DOHH2 (cell line): Measurements from ENCODE around the gene SLC1A5.

Experiments used
- H3F3A ChIP-seq: fragments of 200-600 bp; sonication (generic), shearing (Covaris generic); 2 replicates; pipeline ENCODE4 v1.6.0; 2016; ENCODE audit warnings: antibody characterized with exemption, mild to moderate bottlenecking; ENCODE audit not compliant: control insufficient read depth, insufficient read depth
- H3K27ac ChIP-seq: fragments of 200-600 bp; sonication (generic); 2 replicates; pipeline ENCODE4 v1.5.1; 2014; ENCODE audit warnings: low read depth, mild to moderate bottlenecking, low read length, moderate library complexity
- H3K27me3 ChIP-seq: fragments of 200-600 bp; sonication (generic); 2 replicates; pipeline ENCODE4 v1.6.1; 2014; ENCODE audit warnings: mild to moderate bottlenecking, low read length, mixed read lengths; ENCODE audit not compliant: control insufficient read depth
- H3K36me3 ChIP-seq: fragments of 200-600 bp; sonication (generic); 2 replicates; pipeline ENCODE4 v1.6.1; 2014; ENCODE audit warnings: mild to moderate bottlenecking, low read length, moderate library complexity, mixed read lengths; ENCODE audit not compliant: control insufficient read depth
- H3K4me1 ChIP-seq: fragments of 200-600 bp; sonication (generic); 2 replicates; pipeline ENCODE4 v1.6.1; 2014; ENCODE audit warnings: mild to moderate bottlenecking, low read length, mixed read lengths; ENCODE audit not compliant: control insufficient read depth
- H3K4me2 ChIP-seq: fragments of 200-600 bp; sonication (generic); 2 replicates; pipeline ENCODE4 v1.6.0; 2014; ENCODE audit warnings: mild to moderate bottlenecking, low read length, moderate library complexity
- H3K4me3 ChIP-seq: fragments of 200-600 bp; sonication (generic); 2 replicates; pipeline ENCODE4 v1.5.1; 2014; ENCODE audit warnings: mild to moderate bottlenecking, low read length, mixed read lengths
- H3K79me2 ChIP-seq: fragments of 200-600 bp; sonication (generic); 2 replicates; pipeline ENCODE4 v1.6.1; 2014; ENCODE audit warnings: mild to moderate bottlenecking, low read length, mixed read lengths; ENCODE audit not compliant: control insufficient read depth
- H3K9me2 ChIP-seq: fragments of 200-600 bp; sonication (generic); replicated peaks from 2 replicates; pipeline ENCODE4 v1.6.1; 2014; ENCODE audit warnings: mild to moderate bottlenecking, low read length, mixed read lengths; ENCODE audit not compliant: control insufficient read depth
- H3K9me3 ChIP-seq: fragments of 200-600 bp; sonication (generic); 2 replicates; pipeline ENCODE4 v1.6.1; 2014; ENCODE audit warnings: antibody characterized with exemption, low read length, mixed read lengths; ENCODE audit not compliant: control insufficient read depth, insufficient read depth
- H4K20me1 ChIP-seq: fragments of 200-600 bp; sonication (generic); 2 replicates; pipeline ENCODE4 v1.6.0; 2014; ENCODE audit warnings: low read depth, mild to moderate bottlenecking, antibody characterized with exemption, low read length, moderate library complexity; ENCODE audit not compliant: control insufficient read depth, insufficient read depth
- EZH2phosphoT487 ChIP-seq: fragments of 200-600 bp; sonication (generic); IDR thresholded peaks from 2 replicates; pipeline ENCODE4 v1.6.1; 2017; ENCODE audit warnings: borderline replicate concordance, mild to moderate bottlenecking, antibody characterized with exemption, low read length, moderate library complexity, mixed read lengths
- TF ChIP-seq, protein P1 (sequence below): fragments of 200-600 bp; sonication (generic); IDR thresholded peaks from one replicate; pipeline ENCODE4 v1.5.1; 2014; ENCODE audit warnings: antibody characterized with exemption, mild to moderate bottlenecking, low read depth, low read length; ENCODE audit not compliant: poor library complexity, severe bottlenecking

The SLC1A5 gene

GRCh38 chr19:46755077-46755852 is 33.1 kb downstream of the SLC1A5 start:
- H3F3A ChIP-seq: peaks cover 4% of the 10 kb centered on the region; the same call in 1 of the 2 replicates
- H3K4me1 ChIP-seq: peaks cover 21% of the 10 kb centered on the region
- no peaks in the 10 kb centered on the region for H3K9me3 ChIP-seq
- no peak overlapping the region for H3K4me3 ChIP-seq
- H3K79me2 ChIP-seq: no peaks in the 10 kb centered on the region
- H3K4me2 ChIP-seq: no peak overlapping the region
- no peaks in the 10 kb centered on the region; the same call in 1 of the 2 replicates for H4K20me1 ChIP-seq
- H3K27ac ChIP-seq: no peak overlapping the region
- H3K36me3 ChIP-seq: peaks cover 23% of the 10 kb centered on the region
- TF ChIP-seq, protein P1, sequence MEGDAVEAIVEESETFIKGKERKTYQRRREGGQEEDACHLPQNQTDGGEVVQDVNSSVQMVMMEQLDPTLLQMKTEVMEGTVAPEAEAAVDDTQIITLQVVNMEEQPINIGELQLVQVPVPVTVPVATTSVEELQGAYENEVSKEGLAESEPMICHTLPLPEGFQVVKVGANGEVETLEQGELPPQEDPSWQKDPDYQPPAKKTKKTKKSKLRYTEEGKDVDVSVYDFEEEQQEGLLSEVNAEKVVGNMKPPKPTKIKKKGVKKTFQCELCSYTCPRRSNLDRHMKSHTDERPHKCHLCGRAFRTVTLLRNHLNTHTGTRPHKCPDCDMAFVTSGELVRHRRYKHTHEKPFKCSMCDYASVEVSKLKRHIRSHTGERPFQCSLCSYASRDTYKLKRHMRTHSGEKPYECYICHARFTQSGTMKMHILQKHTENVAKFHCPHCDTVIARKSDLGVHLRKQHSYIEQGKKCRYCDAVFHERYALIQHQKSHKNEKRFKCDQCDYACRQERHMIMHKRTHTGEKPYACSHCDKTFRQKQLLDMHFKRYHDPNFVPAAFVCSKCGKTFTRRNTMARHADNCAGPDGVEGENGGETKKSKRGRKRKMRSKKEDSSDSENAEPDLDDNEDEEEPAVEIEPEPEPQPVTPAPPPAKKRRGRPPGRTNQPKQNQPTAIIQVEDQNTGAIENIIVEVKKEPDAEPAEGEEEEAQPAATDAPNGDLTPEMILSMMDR: no peak
- no peak for TF ChIP-seq EZH2phosphoT487
- no peaks in the 10 kb centered on the region for H3K27me3 ChIP-seq
- no peaks in the 10 kb centered on the region for H3K9me2 ChIP-seq

DNA sequence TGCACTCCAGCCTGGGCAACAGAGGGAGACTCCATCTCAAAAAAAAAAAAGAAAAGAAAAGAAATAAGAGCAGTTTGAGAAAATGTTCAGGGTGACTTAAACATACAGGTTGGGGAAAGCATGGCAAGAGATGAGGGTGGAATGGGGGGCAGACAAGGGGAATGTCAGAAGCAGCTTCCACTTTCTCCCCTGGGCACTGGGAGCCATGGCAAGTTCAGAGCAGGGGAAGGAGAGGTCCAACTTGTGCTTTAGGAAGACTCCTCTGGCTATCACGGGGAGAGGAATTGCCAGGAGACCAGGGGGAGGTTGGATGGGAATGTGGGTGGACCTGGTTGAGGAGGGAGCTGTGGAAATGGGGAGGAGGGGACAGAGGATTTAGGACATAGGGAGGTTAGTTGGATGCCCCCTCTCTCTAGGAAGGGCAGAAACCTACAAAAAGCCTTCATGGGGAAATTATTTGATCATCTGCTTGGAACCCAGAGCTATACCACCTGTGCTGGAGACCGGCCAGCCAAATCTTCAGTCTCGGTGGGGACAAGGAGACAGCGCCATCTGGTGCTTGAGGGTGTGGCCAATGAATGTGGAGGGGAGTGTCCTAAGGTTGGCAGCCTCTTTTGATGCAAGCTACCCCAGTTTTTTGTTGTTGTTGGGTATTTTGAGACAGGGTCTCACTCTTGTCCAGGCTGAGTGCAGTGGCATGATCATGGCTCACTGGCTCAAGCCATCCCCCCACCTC is 34.8 kb downstream of the SLC1A5 start:
- H3K27ac ChIP-seq: no peak overlapping the region

GRCh38 chr19:46748325-46749109 is 39.9 kb downstream of the SLC1A5 start:
- Histone ChIP-seq H3K36me3 (peaks cover 32% of the 10 kb centered on the region), H3K27me3 (no peaks in the 10 kb centered on the region), H3K4me1 (peaks cover 42% of the 10 kb centered on the region), H3K9me2 (no peaks in the 10 kb centered on the region), H3K4me2 (no peak overlapping the region), H3F3A (peaks cover 5% of the 10 kb centered on the region; the same call in 1 of the 2 replicates), H3K27ac (no peak overlapping the region), H3K9me3 (no peaks in the 10 kb centered on the region), H3K4me3 (no peak overlapping the region), H3K79me2 (peaks cover 34% of the 10 kb centered on the region), H4K20me1 (peaks cover 16% of the 10 kb centered on the region)
- no peak for TF ChIP-seq EZH2phosphoT487
- TF ChIP-seq, protein P1: peak; percentile 93

More for the DNA sequence above, 34.8 kb downstream of the SLC1A5 start:
- Histone ChIP-seq H3K9me2 (no peaks in the 10 kb centered on the region), H3K4me2 (peak overlapping the region; percentile 20; the same call in 1 of the 2 replicates), H3K79me2 (no peaks in the 10 kb centered on the region), H3F3A (peaks cover 4% of the 10 kb centered on the region; the same call in 1 of the 2 replicates), H4K20me1 (no peaks in the 10 kb centered on the region; the same call in 1 of the 2 replicates), H3K36me3 (peaks cover 36% of the 10 kb centered on the region), H3K4me3 (no peak overlapping the region), H3K27me3 (no peaks in the 10 kb centered on the region), H3K9me3 (no peaks in the 10 kb centered on the region), H3K4me1 (peaks cover 26% of the 10 kb centered on the region)
- TF ChIP-seq, protein P1: peak; percentile 72
- no peak for TF ChIP-seq EZH2phosphoT487
